Psoas muscle (tissue), 8 donors: ENCODE data around the gene CACTIN. TPM values are rescaled to one million over a fixed set of nuclear protein-coding genes. Genes with fewer than 3 reads are reported as not detected.
"Not testable (repeated sequence)": the region's sequence is repeated elsewhere in the genome, so short reads cannot be mapped to it uniquely, and the experiment has no call there.

ENCODE experiments used
- ATAC-seq, 4 donors: fragments of 200-7000 bp; cut with Tn5 transposase; one replicate each; pipeline ENCODE4 v1.9.1; 2020; ENCODE audit warnings: moderate library complexity in 3 of 4, mild to moderate bottlenecking in 2 of 4
- DNase-seq, 2 donors: peaks; one replicate each; pipeline ENCODE4 v3.0.0-alpha.2; 2020
- H3K27ac ChIP-seq: fragments of 200-600 bp; one replicate; pipeline ENCODE4 v1.8.0; 2022
- H3K27me3 ChIP-seq, 3 donors: fragments of 200-600 bp in 1 of 3; one replicate each; pipeline versions ENCODE4 v1.6.1 to v1.8.0; 2013 to 2022; ENCODE audit warnings: low read length in 2 of 3, mild to moderate bottlenecking in 2 of 3, moderate library complexity in 1 of 3; ENCODE audit not compliant: insufficient read depth in 3 of 3
- H3K36me3 ChIP-seq, 2 donors: fragments of 200-600 bp in 1 of 2; one replicate each; pipeline versions ENCODE4 v1.6.1 to v1.8.0; 2013 to 2022; ENCODE audit warnings: low read depth in 1 of 2, mild to moderate bottlenecking in 1 of 2, moderate library complexity in 1 of 2; ENCODE audit not compliant: insufficient read depth in 1 of 2
- H3K4me1 ChIP-seq: fragments of 200-600 bp; one replicate; pipeline ENCODE4 v1.8.0; 2022
- H3K4me3 ChIP-seq: fragments of 200-600 bp; one replicate; pipeline ENCODE4 v1.8.0; 2022; ENCODE audit warnings: mild to moderate bottlenecking
- H3K9me3 ChIP-seq: fragments of 200-600 bp; one replicate; pipeline ENCODE4 v1.8.0; 2022
- WGBS, 3 donors: extraction: QIAGEN DNeasy Blood & Tissue Kit; methylation state at CpG; one replicate each; pipeline versions ENCODE4 v1.1.6 to v1.1.7; 2013; 5-methylcytosine and 5-hydroxymethylcytosine counted together
- intact Hi-C, 2 donors: fragments of 100-400 bp; cut with DNase I; formaldehyde crosslinking; loops; one replicate each; pipeline versions ENCODE4 v1.11.0 to v1.14.2; 2022
- polyA plus RNA-seq, 3 donors: library from polyadenylated mRNA; stranded (reverse); fragments of 200-250 nt; gene quantifications; one replicate each; pipeline ENCODE4 v1.2.3, GENCODE V29; 2013
- total RNA-seq, 4 donors: library from RNA; stranded (reverse); fragmentation: NEBNext Ultra II Directional in 2 of 4; extraction: Animal tissue kit (Norgen Biotek cat#: 25700) in 2 of 4; gene quantifications; one replicate each; pipeline versions ENCODE4 v1.2.1 to v1.2.4, GENCODE V29; 2021 to 2023
- TF ChIP-seq, protein P1 (sequence below): fragments of 200-600 bp; IDR thresholded peaks from one replicate; pipeline ENCODE4 v1.8.0; 2022; ENCODE audit warnings: antibody characterized with exemption
- donor health status: healthy with polysubstance abuse.
- donor health status: DM: no; HTN: no; CAD: no; lungs with moderate emphysema.
- donor health status: Bipolar disorder and iron deficiency.
- donor health status: healthy.
- donor health status: DM: yes; HTN: yes; CAD: no.
- donor health status: DM: no; HTN: no; CAD: no.
- donor health status: DM: no; HTN: no; CAD: no.
- donor health status: DM: yes; HTN: yes; CAD: no.

CACTIN gene
- total and polyA plus RNA-seq, 7 donors: 11.8 to 21.4 (median 16.3) TPM

DNA sequence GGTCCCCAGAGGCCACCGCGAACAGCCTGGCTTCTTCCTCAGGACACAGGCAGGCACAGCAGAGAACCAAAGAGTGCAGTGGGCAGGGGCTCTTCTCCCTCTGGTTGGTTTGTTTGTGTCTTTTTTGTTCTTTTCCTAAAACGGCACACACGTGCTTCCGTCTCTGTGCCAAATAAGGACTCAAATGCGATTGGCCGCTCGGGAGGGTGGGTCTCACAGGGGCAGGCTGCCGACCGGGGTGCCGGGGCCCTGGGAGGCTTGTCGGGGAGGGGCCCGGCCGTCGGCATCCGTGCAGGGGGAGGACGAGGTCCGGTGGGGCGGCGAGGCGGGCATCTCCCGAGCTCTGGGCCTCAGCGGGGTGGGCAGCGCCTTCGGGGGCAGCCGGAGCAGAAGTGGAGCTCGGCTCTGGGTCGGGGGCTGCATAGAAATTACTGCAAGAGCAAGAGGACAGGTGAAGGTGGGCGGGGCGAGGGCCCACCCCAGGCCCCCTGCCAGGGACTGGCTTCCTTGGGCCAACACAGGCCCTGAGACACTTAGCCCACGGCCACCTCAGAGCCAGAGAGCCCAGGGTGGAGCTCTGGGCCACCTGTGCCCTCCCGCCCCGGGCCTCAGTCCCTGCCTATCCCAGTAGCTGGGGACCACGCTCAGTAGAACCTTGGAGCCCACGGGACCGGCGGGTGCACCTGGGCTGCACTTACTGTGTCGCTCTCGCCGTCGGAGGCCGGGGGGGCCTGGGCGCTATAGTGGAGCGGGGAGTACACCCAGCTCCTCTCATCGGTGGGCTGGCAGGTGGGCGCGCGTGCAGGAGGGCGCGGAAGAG, 6.4 kb upstream of the CACTIN start:
- 86 to 90% (median 87%) methylated on average over 41 to 50 of the region's 50 CpGs for WGBS, 3 donors
- DNase-seq: no peak

GRCh38 chr19:3632098-3632497, 5.5 kb upstream of the CACTIN start:
- Histone ChIP-seq H3K9me3 (no peaks in the 10 kb centered on the region), H3K36me3 (peaks cover 0 to 23% of the 10 kb centered on the region in 2 donors), H3K27me3 (no peaks in the 10 kb centered on the region), H3K4me3 (no peak overlapping the region), H3K4me1 (no peaks in the 10 kb centered on the region), H3K27ac (no peak overlapping the region)
- ATAC-seq (no peak), DNase-seq (no peak)
- 83 to 85% (median 84%) methylated on average over 16 of the region's 16 CpGs for whole genome bisulfite sequencing, 3 donors
- TF ChIP-seq, protein P1, sequence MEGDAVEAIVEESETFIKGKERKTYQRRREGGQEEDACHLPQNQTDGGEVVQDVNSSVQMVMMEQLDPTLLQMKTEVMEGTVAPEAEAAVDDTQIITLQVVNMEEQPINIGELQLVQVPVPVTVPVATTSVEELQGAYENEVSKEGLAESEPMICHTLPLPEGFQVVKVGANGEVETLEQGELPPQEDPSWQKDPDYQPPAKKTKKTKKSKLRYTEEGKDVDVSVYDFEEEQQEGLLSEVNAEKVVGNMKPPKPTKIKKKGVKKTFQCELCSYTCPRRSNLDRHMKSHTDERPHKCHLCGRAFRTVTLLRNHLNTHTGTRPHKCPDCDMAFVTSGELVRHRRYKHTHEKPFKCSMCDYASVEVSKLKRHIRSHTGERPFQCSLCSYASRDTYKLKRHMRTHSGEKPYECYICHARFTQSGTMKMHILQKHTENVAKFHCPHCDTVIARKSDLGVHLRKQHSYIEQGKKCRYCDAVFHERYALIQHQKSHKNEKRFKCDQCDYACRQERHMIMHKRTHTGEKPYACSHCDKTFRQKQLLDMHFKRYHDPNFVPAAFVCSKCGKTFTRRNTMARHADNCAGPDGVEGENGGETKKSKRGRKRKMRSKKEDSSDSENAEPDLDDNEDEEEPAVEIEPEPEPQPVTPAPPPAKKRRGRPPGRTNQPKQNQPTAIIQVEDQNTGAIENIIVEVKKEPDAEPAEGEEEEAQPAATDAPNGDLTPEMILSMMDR: no peak
- intact Hi-C loops: no loop called here

More for the DNA sequence above, 6.4 kb upstream of the CACTIN start:
- ATAC-seq: no peak
- Histone ChIP-seq H3K27me3 (no peaks in the 10 kb centered on the region), H3K9me3 (no peaks in the 10 kb centered on the region), H3K36me3 (peaks cover 0 to 31% of the 10 kb centered on the region in 2 donors), H3K4me1 (no peaks in the 10 kb centered on the region), H3K27ac (no peak overlapping the region), H3K4me3 (no peak overlapping the region)
- TF ChIP-seq, protein P1: no peak
- intact Hi-C loops: no loop called here

- no peaks in the 10 kb centered on the region for H3K4me1 ChIP-seq
- DNase-seq (no peak), ATAC-seq (no peak)
- H3K4me3 ChIP-seq: no peak overlapping the region
- no peaks in the 10 kb centered on the region for H3K9me3 ChIP-seq
- no peak overlapping the region for H3K27ac ChIP-seq
- TF ChIP-seq, protein P1: no peak
- intact Hi-C loops: no loop called here
- H3K27me3 ChIP-seq: no peaks in the 10 kb centered on the region
- peaks cover 0 to 21% of the 10 kb centered on the region in 2 donors for H3K36me3 ChIP-seq
- whole genome bisulfite sequencing, 3 donors: 86 to 91% (median 86%) methylated on average over 43 of the region's 43 CpGs
Measured at GRCh38 chr19:3631053-3631861, 4.7 kb upstream of the CACTIN start.

DNA sequence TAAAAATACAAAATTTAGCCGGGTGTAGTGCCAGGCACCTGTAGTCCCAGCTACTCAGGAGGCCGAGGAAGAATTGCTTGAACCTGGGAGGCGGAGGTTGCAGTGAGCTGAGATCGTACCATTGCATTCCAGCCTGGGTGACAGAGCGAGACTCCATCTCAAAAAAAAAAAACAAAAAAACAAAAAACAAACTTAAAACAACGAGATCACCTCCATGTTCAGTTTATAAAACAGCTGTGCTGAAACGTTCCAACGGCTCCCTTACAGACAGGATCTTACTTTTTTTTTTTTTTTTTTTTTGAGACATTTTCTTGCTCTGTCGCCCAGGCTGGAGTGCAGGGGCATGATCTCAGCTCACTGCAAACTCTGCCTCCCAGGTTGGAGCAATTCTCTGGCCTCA, 2.2 kb upstream of the CACTIN start:
- H3K4me3 ChIP-seq, H3K27ac ChIP-seq, H3K9me3 ChIP-seq, DNase-seq, H3K27me3 ChIP-seq, ATAC-seq: not testable (repeated sequence)
- peaks cover 15% of the 10 kb centered on the region for H3K4me1 ChIP-seq
- H3K36me3 ChIP-seq: peaks cover under 1 to 25% of the 10 kb centered on the region in 2 donors
- intact Hi-C loops: loop anchor here in 1 of 2 donors (2.0 kb wide), 1 partner anchor 72 kb away; the partner anchor contains the start of gene MFSD12
- WGBS, 3 donors: 55 to 67% (median 56%) methylated on average over 9 of the region's 9 CpGs

DNA sequence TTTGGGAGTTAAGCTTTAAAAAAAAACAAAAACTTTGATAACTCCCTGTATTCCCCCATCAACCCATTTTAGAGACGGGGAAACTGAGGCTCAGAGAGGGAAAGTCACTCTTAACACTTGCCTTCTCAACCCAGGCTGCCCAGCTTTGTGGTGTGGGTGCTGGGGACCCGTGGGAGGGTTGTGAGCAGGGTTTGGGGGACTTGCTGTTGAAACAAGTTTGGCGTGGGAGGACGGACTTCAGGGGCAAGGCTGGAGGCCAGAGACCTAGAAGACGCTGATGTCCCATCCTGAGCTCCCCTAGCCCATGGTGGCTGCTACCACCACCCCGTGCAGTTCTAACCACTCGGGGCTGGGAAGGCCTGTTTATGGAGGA, 747 bp upstream of the CACTIN start:
- H3K36me3 ChIP-seq: peaks cover 4 to 28% of the 10 kb centered on the region in 2 donors
- ATAC-seq (no peak), DNase-seq (no peak)
- no peaks in the 10 kb centered on the region for H3K27me3 ChIP-seq
- H3K27ac ChIP-seq: peak overlapping the region; percentile 96
- WGBS, 3 donors: 55 to 62% (median 59%) methylated on average over 7 of the region's 7 CpGs
- TF ChIP-seq, protein P1: no peak
- no peaks in the 10 kb centered on the region for H3K9me3 ChIP-seq
- intact Hi-C loops: no loop called here
- H3K4me1 ChIP-seq: peaks cover 15% of the 10 kb centered on the region
- H3K4me3 ChIP-seq: peak overlapping the region; percentile 100
